ENCODE results near the gene ZNF518A.

Gene ZNF518A

GRCh38 chr10:96212911-96213310 is 82.8 kb downstream of the ZNF518A start:
- in situ Hi-C loops (cut with HindIII; ENCODE audit: low pct_unique_long_range_greater_than_20kb, low sequenced_read_pairs): no loop called here
- TF ChIP-seq JUND (IDR thresholded peaks at IDR 0.05; ENCODE audit: low read depth): no peak
- no peak for DNase-seq (ENCODE audit: low read depth in 1 of 2, low spot score in 1 of 2)

Data from T47D (cell line).